Fibroblast of skin of right biceps (primary cell): Measurements from ENCODE around the gene LGALS14.
"Not testable (repeated sequence)": the region's sequence is repeated elsewhere in the genome, so short reads cannot be mapped to it uniquely, and the experiment has no call there.

Experiments used
- DNase-seq: peaks from one replicate; pipeline ENCODE4 v3.0.0-alpha.2; 2013

The LGALS14 gene

DNA sequence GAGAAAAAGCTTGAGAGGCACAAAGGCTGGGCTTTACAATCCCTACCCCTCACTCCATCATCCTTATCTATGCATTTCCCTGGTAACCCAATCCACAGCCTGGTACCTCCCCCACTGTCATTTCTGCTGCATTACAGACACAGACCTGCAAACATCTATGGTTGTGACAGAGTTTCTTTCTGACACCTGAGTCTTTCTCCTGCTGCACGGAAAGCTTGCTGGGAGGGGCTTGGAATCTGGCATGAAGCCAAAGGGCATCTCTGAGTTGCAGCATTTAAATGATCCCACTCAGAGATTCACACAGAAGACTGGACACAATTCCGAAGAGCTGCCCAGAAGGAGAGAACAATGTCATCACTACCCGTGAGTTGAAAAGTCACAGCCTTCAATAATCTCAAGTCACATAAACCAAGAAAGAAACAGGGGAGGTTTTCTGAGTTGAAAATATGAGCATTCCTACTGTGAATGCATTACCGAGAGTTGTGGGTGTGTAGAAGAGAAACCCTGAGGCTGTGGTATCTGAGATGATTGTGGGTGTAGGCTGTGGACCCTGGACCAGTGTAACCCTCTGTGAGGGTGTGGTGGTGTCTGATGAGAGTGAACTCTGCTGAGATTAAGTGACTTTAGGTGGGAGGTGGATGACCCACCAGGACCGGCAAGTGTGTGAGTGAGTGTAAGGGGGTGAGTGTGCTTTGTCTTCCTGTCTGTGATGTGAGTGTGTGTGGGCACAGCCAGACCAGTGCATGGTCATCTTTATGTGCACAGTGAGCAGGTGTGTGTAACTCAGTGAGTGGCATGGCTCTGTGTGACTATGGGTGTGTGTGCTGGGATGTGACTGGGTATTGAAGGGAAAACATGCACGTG, at the start of gene LGALS14:
Gene LGALS14 (plus strand): TSS at position 301 of the 864 bp plus-strand sequence. CDS start 48 bp downstream, at position 349.
- DNase-seq = no peak

DNA sequence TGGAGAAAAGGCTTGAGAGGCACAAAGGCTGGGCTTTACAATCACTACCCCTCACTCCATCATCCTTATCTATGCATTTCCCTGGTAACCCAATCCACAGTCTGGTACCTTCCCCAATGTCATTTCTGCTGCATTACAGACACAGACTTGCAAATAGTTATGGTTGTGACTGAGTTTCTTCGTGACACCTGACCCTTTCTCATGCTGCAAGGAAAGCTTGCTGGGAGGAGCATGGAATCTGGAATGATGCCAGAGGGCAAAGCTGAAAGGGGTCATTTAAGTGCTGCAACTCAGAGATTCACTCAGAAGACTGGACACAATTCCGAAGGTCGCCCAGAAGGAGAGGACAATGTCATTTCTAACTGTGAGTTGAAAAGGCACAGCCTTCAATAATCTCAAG, 48.7 kb upstream of the LGALS14 start, which contains the start of gene LGALS16:
Gene LGALS16 (plus strand): TSS at position 301 of the 400 bp plus-strand sequence. CDS start 49 bp downstream, at position 350.
- DNase-seq = no peak

GRCh38 chr19:39659791-39660190, 44.5 kb upstream of the LGALS14 start:
- DNase-seq = no peak

DNA sequence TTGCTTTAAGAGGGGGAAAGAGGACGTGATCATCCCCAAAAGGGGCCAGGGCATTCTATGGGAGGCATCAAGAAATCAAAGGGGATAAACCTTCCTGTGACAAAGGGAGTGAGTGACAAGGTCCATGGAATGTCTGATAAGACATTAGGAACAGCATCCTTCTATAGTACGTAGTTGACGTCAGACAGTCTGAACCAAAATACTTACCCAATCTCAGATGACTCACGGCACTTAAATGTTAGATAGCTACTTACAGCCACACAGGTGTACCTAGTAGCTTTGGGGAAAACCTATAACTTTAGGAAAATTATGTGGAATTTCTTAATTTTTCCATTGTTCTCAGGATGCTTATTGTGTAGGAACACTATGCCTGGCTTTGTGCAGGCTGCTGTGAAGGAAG, 43.6 kb upstream of the LGALS14 start:
- DNase-seq = no peak

DNA sequence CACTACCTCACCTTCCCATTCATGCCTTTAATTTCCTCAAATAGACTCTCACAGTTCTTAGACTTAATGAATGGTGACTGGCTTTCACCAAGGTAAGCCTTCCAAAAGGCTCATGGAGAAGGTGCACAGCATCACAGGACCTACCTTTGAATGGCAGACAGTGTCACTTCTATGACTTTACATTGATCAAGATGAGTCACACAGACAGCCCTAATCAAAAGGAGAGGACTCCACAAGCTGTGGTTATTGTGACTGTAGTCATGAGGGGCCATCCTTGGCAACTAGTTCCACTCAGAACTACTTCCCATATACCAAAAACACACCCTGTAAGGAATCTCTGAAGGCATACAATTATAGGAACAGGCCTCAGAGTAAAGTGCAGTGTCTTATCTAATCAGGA, 42.7 kb upstream of the LGALS14 start:
- no peak for DNase-seq

DNA sequence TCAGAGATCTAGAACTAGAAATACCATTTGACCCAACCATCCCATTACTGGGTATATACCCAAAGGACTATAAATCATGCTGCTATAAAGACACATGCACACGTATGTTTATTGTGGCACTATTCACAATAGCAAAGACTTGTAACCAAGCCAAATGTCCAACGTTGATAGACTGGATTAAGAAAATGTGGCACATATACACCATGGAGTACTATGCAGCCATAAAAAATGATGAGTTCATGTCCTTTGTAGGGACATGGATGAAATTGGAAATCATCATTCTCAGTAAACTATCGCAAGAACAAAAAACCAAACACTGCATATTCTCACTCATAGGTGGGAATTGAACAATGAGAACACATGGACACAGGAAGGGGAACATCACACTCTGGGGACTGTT, 34.4 kb upstream of the LGALS14 start:
- DNase-seq = not testable (repeated sequence)

DNA sequence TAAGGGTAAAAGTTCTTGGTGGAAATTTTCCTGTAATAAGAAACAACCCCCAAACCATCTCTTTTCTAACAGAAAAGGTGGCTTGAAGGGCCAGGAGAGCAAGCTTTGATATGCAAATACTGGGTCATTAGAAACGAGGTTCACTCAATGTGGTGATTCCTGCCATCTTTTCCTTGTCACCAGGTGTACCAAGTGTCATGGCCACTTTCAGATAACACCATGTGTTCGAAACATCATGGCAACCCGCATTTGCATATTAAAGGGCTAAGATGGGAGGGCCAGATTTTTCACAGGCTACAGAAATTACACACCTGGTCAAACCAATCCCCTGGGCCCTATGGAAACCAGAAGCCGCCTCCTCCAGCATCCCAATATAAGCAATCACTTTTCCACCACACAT, 33.3 kb upstream of the LGALS14 start:
- DNase-seq = no peak

GRCh38 chr19:39671739-39672363, 32.4 kb upstream of the LGALS14 start:
- peak; percentile 26 for DNase-seq

GRCh38 chr19:39672473-39672872, 31.8 kb upstream of the LGALS14 start:
- DNase-seq = no peak

GRCh38 chr19:39673862-39674261, 30.4 kb upstream of the LGALS14 start:
- DNase-seq = not testable (repeated sequence)

DNA sequence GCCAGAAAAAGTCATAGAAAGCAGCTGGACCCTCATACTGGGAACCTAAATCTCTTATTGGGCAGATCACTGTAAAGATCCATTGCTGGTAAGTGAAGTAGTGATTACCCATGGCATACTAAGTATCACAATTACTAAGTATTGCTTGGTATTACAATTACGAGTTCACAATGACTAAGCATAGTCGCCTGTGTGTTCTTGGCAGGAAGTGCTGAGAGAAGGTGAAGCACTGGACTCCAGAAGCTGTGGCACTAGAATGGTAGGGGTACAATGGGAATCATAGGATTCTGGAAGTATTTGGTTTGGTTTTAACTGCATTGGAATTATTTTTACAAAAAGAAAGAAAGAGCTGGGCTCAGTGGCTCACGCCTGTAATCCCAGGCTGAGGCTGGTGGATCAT, 28.3 kb upstream of the LGALS14 start:
- DNase-seq = no peak

DNA sequence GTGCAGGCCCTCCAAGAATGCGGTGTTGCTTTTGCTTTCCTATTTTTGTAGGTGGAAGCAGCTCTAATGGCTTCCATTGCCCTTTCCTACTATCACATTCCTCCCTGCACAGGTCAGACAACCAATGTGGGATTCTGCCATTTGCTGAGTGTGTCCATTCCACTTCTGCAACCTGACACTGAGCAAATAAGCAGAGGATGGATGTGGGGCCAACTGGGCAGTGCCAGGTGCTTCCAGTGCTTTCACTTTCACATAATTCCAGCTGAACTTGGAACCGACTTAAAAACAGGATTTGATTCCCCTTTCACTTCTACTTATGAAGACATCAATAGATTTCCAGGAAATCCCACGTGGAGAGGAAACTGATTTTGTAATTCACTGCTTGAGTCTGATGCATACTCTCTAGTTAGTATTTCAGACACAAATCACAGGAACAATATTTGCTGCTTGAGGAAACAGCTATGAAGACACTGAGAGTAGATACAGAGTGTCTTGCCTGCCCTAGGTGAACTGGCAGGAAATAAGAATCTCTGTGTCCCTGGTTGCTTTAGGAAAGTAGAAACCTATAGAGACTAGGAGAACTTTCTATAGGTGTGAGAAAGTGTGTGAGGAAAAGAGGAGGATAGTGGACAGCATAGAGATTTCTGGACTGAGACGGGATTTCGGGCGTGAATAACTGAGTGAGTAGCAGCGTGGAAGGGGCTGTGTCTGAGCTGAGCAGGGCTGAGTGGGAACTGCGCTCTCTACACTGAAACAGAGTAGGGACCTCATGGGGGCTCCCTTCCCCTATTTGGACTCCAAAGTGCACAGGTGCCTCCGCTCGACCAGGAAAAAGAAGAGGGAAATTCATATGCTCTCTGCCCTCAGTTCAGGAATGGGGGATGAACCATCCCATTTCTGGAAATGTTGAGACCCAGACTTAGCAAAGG, 26.1 kb upstream of the LGALS14 start:
- DNase-seq = no peak

GRCh38 chr19:39679056-39679790, 25.1 kb upstream of the LGALS14 start:
- DNase-seq = no peak

GRCh38 chr19:39679791-39680168, 24.5 kb upstream of the LGALS14 start:
- no peak for DNase-seq

GRCh38 chr19:39680593-39680992, 23.7 kb upstream of the LGALS14 start:
- DNase-seq = no peak

DNA sequence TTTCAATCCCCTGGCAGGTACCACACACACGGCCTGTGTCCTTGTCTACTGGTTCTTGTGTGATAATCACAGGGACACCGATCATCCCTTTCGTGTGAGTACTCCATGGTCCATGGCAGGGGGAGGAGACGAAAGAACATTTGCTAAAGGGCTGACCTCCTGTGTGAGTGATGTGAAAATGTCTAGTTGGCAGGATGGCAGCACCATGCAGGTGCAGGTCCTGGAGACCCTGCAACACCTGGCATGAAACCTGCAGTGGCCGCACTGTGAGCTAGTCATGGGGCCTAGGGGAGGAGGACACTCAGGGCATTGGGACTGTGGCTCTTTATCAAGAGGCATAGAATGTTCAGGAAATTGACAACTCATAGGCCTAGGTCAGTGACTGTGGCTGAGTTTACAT, 22.9 kb upstream of the LGALS14 start:
- no peak for DNase-seq

GRCh38 chr19:39684267-39684666, 20.0 kb upstream of the LGALS14 start:
- peak; percentile 4 for DNase-seq

DNA sequence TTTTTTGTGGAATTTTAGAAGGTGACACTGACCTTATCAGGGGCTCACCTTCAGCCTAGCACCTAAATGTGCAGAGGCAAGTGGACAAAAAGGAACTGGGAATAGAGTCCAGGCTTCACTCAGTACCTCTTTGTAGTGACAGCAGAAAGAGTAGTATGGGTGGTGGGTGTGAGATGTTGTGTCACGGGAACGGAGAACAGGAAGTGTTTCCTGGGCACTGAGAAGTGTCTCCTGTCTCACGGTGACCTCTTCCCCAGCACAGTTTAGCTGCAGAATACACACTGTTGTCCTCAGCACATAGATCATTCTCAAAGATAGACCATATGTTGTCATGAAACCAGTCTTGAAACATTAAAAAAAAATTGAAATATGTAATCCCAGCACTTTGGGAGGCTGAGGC, 17.5 kb upstream of the LGALS14 start:
- DNase-seq = no peak

GRCh38 chr19:39688637-39689036, 15.6 kb upstream of the LGALS14 start:
- DNase-seq = not testable (repeated sequence)

GRCh38 chr19:39692166-39692565, 12.1 kb upstream of the LGALS14 start:
- no peak for DNase-seq

DNA sequence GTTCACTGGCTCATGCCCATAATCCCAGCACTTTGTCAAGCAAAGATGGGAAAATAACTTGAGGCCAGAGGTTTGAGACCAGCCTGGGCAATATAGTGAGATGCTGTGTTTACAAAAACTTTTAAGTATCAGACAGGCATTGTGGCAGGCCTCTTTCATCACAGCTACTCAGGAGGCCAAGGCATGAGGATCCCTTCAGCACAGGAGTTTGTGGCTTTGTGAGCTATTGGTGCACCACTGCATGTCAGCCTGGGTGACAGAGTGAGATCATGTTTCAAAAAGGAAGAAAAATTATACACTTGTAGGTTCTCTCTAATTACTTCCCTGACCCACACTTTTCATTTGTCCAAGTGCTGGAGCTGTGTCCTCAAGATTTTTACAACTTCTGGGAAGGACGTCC, 11.5 kb upstream of the LGALS14 start:
- DNase-seq = no peak

GRCh38 chr19:39695759-39696158, 8.5 kb upstream of the LGALS14 start:
- DNase-seq = no peak
